ENCODE measurements around the gene PEMT.
A peak's percentile ranks its signal among the peaks of the same experiment; 100 is the strongest.

The PEMT gene

DNA sequence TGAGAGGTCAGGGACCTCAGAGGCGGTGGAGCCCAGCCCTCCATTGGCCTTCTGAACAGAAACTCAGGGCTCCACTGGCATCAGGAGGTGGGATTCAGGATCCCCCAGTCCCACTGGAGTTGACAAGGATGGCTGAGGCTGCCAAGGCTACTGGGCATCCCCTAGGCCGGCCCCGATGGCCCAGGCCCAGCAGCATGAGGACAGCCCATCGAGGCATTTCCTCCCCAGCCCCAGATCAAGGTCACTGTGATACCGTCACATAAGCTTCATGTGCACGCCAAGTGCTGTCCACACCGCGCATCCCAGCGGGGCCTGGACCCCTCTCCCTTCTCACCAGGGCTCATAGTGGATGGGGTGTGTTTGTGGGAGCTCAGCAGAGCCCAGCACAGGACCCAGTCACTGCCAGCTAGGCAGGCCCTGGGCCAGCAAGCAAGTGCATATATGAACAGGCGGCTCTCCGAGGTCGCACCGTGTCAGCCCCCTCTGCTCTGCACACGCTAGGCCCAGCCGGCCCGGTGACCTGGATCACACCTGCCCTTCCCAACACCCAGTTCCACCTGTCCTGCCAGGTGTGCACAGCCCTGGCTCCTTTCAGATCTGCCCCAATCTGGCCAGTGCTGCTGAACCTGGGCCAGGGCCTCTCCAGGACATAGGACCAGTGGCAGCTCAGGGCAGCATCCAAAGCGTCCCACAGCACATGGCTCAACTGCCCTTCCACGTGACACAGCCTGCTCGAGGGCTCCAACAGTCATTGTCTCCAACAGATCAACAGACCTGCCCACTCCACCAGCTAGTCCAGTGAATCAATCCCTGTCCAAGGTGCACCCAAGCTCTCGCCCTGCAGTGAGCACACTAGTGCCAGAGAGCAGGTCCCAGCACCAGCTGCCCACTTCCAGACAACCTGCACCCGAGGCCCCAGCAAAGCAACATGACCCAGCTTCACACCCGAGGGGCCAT, 62.5 kb downstream of the PEMT start:
- DNase-seq, result no peak

DNA sequence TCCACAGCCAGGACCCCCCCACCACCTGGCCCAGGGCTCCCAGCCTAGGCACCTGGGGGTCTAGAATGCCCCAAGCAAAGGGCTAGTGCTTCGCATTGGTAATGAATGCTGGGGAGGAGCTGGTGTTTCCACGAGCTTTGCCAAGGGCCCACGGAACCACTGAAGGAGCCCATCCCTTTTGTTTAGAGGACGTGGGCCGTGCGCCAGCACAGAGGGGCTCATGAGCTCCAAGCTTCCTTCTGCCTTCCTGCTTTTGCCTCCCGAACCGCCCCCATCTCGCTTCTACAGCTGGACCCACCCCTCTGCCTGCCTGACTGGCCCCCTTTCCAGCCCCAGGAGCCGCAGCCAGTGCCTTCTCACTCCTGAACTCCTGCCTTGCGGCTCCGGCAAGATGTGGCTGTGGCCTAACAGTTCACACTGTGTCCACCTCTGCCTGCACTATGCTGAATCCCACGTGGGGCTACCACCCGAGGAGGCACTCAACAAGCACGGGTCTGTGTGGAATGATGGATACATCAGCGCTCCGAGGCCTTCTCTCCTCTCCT, 63.5 kb downstream of the PEMT start:
- DNase-seq, result no peak

DNA sequence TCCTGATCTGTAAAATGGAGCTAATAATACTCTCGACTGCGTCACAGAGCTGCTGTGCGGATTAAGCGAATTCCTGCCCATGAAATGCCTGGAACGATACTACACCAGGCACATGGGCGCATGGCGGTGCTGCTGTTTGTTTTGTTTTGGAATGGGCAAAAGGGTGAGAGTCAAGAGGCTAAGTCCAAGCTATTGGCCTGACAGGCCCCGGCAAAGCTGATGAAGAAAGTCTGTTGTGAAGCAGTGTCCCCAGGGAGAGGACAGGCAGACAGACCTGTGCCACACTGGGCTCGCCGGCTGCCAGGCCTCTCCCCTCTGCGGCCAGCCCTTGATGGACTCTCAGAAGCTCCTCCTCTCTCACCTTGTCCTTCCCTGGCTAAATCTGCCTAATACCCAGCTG, 64.0 kb downstream of the PEMT start:
- no peak for DNase-seq

DNA sequence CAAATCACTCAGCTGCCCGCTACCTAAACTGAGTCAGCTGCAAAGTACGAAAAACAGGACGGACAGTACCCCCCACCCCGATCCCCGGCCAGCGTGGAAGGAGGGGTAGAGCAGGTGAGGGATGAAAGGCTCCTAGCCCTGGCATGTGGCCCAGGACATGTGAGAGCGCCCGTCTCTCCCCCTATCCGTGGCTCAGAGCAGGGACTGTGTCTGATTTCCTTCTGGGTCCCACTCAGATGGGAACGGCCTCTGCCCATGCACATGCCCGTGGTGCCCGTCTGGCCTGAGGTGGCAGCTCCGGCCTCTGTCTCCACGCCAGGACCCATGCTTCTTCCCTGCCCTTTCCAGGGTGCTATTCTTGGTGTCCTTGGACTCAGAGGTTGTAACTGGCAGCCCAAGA, 65.1 kb downstream of the PEMT start:
- DNase-seq, result no peak

DNA sequence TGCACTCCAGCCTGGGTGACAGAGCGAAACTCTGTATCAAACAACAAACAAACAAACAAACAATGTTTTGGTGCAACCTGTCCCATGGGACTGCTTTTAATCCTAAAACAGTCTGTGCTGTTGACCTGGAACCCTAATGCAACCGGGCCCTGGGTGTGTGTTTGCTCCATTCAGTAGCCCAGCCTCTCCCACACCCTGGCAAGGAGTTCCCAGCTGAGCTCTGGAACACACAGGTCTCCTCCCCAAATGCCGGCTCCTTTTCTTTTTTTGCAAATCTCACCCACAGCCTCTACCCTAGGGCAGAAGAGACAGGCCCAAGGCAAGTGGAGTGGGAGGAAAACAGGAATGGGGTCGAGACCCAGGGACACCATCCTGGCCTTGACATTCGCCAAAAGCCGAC, 65.6 kb downstream of the PEMT start:
- DNase-seq, result no peak

DNA sequence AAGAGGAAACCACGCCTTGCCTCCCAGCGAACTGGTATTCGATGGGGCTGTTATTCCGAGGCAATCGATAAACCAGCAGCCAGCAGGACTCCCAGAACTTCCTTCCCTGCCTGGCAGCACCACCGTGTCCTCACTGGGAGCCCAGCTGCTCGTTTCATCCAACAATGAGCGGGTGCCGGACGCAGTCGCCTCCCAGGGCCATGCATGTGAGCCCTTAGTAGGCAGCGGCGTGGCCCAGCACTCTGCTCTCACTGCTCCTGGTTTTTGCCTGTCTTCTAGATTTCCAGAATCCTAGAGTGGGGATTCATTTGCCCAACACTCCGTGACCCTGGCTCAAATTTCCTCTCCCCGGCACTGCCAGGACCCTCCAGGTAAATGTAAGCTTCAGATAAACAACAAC, 66.2 kb downstream of the PEMT start:
- DNase-seq, result no peak

DNA sequence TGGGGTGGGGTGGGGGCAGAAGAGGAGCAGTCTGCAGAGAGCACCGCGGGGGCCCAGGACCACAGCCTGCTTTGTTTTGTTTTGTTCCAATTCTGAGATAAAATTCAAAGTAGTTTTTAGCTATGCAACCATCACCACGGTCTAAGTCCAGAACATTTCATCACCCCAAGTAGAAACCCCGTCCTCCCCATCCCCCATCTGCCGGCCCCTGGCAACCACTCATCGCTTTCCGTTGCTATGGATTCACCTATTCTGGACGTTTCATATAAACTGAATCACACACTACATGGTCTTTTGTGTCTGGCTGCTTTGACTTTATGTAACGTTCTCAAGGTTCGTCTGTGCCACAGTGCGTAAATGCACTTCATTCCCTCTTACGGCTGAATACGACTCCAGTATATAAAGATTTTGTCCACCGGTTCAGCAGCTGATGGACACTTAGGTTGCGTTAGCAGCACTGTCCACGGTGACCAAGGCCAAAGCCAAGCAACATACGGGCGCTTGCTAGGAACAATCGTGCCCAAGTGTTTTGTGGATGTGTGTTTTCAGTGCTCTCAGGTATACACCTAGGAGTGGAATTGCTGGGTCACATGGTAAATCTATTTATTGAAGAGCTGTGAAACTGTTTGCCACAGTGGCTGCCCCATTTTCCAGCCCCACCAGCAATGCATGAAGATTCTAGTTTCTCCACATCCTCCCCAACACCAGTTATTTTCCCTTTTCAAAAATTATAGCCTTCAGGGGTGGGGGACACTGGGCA, 67.6 kb downstream of the PEMT start:
- no peak for DNase-seq

DNA sequence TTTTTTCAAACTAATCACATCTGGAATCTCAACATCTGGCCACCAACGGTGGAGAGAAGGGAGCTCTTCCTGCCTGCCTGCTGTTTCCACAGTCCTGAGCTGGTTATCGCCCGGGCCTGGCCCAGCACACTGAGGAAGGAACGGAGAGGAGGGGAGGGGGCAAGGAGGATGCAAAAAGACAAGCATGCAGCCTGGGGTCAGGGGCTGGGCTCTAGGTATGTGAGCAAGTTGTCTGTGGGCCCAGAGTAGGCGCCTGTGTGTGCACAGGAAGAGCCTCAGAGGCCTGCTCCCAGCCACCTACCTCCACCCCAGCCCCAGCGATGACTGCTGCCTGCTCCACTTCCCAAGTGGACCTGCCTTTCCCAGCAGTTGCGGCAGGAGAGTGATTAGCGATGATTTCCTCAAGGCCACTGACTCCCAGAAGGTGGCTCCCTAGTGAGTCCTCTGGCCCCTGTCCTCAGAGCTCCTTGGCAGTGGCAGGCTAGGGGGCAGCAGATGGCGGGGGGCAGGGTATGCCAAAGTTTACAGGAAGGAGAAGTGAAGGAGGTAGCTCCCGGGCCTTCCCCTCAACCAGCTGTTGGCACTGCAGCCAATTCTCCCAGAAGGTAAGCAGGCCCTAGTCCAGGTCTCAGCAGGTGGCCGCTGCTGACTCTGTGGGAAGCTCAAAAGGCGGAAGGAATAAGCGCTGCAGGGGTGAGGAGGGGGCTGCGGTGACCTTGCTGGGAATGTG, 68.3 kb downstream of the PEMT start:
- DNase-seq, result peak; percentile 80

DNA sequence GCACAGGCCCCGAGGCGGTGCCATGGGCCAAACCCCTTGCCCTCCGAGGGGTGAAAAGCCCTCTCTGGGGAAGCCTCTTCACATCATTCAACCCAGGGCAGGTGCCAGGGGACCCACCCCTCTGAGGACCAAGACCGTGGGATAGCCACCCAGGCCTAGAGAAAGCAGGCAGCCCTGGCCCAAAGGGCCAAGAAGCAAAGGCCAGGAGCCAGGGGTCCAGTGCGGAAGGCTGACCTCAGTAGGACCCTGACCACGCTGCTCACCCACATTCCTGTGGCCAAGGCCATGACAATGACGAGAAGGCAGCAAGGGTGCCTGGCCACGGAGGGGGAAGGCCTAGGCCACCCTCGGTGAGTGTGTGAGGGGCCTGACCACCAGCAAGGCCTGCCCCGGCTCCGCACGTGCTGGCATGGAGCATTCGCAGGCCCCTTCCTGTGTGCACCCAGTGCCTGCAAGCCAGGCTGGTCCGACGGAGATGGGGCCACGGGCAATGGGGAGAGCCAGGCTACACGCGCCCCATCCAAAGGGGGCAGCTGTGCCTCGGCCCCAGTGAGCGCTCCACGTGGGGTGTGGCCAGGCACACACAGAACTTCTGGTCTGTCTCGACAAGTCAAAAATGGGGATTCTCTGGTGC, 70.8 kb downstream of the PEMT start:
- no peak for DNase-seq

DNA sequence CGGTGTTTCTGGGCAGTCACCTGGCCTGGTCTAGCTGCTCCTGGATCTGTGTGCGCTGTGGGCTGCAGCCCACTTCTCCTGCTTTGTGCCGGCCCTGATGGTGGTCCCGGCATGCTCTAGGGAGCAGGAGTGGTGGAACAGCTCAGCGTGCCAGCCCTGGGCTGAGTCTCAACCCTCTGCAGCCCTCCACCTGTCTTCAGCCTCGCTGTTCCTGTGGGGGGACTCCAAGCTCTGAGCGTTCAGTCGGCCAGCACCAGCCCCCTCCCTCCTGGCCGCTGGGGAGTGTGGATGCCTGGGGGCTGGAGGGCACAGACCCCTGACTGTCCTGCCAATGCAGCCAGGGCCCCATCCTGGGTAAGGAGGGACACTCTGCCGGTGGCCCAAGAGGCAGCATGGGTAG, 71.6 kb downstream of the PEMT start:
- DNase-seq, result no peak

DNA sequence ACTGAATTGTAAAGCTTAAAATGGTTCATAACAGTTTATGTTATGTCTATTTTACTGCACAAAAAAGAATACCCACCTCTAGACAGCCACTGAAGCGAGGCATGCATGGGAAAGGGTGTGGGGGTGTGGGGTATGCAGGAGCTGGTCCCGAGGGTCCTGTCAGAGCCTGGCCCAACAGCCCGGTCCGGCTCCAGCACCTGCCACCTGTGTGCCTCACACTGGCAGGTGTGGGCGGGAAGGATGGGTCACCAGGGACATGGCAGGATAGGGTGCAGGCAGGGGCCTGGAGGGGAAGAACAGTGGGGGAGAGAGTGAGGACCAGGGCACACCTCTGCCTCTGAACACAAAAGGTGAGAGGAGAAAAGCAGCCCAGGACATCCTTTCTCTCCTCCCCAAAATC, 72.6 kb downstream of the PEMT start:
- DNase-seq, result no peak

DNA sequence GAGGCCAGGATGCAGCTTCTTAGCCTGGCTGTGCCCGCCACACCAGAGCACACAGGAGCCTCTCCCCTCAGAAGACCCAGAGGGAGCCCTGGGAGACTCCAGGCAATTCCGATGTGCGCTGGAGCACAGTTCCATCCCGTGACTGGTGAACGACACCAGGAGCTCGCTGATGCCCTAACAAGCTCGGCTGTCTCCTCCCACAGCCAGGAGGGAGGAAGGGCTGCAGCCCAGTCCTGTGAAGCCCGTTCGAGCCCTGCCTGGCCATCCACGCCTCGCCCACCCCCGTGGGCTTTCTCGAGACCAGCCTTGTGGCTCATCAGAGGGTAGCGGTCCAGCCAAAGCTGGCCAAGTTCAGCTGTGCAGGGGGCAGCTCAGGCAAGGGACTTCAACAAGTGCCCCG, 73.5 kb downstream of the PEMT start:
- DNase-seq, result no peak

DNA sequence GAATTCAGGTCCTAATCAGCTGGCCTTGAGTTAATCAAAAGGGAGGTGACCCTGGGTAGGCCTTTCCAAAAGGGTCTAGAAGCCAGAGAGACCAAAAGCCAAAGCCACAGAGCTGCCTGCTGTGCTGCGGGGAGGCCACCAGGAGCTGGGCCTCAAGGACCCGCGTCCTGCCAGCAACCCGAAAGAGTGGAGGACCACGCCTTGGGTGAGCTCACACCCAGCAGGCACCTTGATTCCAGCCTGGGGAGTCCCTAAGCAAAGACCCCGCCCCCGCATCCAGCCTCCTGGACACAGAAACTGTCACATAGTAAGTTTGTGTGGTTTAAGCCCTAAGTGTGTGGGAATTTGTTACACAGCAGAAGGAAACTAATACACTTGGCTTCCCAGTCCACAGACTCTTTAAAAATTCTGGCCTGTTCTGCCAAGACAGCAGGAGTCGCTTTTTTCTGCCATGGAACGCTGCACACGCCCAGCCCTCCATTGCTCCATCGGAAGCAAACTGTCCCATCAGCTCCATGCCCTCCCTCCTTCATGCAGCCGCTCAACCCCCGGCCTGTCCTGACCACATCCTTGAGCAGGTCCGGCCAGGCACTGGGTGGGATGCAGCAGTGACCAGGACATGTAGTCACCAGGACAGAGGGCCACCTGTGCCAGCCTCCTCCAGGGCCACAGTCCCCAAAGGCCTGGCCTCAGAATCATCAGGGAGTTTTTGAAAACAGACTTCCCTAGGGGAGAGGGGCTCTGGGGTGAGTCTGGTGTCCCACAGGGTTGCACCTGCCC, 74.4 kb downstream of the PEMT start:
- DNase-seq, result no peak

DNA sequence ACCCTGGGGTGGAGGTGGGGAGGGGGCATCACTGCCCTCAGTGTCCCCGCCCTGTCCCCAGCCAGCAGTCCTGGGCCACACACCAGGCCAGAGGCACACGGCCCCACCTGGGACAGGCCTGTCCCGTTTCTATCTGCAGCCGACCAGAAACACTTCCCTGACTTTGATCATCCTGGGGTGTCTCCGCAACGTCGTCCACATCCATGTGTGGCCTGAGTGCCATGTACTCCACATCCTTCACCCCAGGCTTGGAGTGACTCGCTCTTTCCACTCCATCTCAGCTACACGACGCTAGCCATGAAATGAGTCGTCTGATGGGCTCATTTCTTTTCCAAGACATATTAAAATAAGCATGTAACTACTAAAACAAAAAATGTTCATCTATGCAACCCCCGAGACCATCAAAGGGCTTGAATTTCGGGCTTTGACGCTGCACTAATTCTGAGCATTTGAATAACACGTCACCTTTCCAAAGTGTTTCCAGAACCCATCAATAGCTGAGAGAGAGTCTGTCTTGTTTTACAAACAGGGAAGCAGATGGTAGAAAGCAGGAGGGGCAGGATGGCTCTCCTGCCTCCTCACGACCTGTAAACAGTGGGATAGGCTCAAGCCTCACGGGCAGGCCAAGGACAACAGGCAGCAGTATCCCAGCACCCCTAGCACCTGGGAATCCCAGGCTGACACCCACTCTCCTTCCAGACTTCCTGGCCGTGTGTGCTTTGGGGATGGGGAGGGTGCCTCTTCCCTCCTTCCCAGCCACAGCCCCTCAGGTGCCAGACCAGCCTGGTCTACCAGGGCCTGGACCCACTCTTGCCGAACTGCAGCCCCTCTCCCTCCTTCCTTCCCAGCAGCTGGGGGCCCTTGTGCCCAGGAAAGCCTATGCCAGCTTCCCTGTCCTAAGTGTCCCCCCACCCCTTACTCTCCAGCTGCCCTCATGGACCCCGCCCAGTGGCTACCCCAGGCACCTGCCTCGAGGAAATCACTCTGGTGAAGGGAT, 75.3 kb downstream of the PEMT start:
- DNase-seq, result peak; percentile 29

DNA sequence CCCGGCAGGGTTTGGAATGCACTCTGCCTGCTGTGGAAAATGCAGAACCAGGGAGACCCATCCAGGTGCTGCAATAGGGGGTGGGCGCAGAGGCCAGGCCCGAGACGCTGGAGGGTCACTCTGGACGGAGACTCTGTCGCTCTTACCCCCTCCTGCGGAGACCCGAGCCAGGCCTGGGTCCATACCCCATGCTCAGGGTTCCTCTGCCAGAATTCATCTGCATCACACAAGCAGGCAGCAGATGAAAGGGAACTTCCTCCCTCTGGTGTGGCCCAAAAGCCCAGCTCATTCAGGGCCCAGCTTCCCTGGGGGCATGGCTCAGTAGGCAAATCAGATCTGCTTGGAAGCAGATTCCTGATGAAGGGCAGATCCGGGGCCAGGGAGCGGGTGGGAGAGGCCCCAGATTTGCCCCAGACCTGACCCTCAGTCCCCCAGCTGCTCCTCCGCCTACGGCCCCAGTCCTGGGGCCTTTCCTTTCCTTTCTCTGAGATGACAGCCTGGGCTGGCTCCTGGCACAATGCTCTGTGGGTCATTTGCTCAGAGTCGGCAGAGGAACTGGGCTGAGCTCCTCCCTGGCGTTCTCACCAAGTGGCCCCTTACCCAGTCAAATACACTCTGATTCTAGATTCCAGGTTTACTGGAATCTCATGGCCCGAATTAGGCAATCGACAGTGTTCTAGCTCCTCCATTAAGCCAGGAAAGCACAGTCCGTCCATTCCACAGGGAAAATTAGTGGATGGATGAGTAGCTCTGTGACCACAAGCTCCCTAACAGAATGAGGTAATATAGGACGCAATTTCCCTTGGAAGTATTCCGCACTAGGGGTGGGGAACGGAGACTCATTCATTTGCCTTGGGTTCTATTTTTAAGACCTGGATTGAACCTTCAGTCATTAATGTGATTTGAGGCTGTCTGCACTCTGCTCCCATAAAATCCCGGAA, 76.2 kb downstream of the PEMT start:
- DNase-seq, result no peak

DNA sequence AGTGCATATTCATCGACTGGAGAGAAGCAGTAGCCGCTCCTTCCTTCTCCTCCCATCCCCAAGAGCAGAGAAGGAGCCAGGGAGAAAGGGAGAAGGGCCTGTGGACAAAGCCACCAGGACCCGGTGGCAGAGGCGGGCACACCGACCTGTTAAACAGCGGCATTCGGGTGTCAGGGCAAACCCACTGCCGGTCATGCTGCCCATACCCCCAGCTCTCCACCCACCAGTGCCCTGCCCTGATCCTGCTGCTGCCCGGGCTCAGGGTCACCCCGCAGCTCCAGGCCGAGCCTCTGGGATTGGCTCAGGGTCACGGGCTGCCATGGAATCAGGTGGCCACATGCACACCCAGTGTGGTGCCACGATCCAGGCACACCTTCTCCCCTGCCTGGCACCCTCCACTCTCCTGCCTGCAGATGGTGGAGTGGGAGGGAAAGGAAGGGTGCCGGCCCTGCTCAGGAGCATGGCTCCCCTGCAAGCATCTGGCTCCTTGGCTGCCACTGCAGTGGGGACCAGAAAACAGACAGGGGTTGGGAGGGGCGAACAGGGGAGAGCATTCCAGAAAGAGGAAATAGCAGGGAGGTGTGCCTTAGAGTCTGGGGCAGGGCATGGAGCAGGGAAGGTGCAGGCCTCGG, 77.0 kb downstream of the PEMT start:
- peak; percentile 56 for DNase-seq

DNA sequence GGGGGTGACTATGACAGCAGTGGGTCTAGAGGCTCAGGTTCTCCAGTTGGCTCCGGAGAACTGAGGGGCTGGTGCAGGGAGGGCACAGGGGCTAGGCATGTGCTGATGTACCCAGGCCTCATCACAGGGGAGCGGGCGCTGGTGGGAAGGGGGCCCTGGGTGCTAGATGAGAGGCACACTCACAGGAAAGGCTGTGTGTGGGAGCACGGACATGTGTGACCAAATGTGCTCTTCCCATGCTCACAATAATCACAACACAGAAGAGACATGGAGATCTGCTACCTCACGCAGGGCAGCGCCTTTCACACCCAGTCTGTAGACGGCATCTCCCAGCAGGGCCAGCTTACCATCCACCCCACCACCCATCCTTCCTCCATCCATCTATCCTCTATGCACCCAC, 77.9 kb downstream of the PEMT start:
- no peak for DNase-seq

DNA sequence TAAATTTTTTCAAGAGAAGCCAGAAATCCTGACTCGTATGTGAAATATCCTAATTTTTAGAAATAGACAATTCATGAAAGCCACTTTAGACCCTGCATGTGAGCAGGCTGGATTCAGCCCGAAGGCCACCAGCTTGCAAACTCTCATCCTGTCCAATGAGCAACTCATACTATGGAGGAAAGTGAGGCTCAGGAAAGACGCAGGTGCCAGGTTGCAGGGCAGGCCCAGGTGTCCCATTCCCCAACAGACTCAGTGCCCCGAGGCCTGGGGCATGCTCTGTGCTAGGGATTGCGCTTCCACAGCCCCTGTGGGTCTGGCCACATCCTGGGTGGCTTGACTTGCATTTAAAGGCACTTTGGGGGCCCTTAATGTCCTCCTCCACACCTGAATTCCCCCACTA, 78.6 kb downstream of the PEMT start:
- DNase-seq, result no peak
